ENCODE measurements around the gene ARL5A.

GRCh38 chr2:151862700-151863099 is 34.5 kb upstream of the ARL5A start:
- TF ChIP-seq, protein P1, sequence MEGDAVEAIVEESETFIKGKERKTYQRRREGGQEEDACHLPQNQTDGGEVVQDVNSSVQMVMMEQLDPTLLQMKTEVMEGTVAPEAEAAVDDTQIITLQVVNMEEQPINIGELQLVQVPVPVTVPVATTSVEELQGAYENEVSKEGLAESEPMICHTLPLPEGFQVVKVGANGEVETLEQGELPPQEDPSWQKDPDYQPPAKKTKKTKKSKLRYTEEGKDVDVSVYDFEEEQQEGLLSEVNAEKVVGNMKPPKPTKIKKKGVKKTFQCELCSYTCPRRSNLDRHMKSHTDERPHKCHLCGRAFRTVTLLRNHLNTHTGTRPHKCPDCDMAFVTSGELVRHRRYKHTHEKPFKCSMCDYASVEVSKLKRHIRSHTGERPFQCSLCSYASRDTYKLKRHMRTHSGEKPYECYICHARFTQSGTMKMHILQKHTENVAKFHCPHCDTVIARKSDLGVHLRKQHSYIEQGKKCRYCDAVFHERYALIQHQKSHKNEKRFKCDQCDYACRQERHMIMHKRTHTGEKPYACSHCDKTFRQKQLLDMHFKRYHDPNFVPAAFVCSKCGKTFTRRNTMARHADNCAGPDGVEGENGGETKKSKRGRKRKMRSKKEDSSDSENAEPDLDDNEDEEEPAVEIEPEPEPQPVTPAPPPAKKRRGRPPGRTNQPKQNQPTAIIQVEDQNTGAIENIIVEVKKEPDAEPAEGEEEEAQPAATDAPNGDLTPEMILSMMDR (IDR thresholded peaks at IDR 0.05): no peak
- no peak for TF ChIP-seq EZH2 (IDR thresholded peaks at IDR 0.05)

All from neural progenitor cell (in vitro differentiated cells).